Astrocyte (in vitro differentiated cells and primary cell): ENCODE measurements around the gene SLC9A1. TPM values are rescaled to one million over a fixed set of nuclear protein-coding genes. Genes with fewer than 3 reads are reported as not detected.

Experiments
- DNase-seq: peaks from one replicate; pipeline ENCODE4 v3.0.0-alpha.2; 2010; ENCODE audit warnings: low read depth
- FAIRE-seq: peaks from 2 replicates; lab custom pipeline; 2011; peaks lifted over from hg19 to GRCh38; lab: Jason Lieb, UNC
- H2AFZ ChIP-seq: 2 replicates; pipeline ENCODE4 v1.6.0; 2012; ENCODE audit warnings: low read depth, low read length, inconsistent platforms
- H3K27ac ChIP-seq: 2 replicates; pipeline ENCODE4 v1.5.1; 2011; ENCODE audit warnings: low read depth, low read length, inconsistent platforms
- H3K27me3 ChIP-seq: 2 replicates; pipeline ENCODE4 v1.6.0; 2011; ENCODE audit warnings: low read length, inconsistent platforms; ENCODE audit not compliant: insufficient read depth
- H3K36me3 ChIP-seq: 2 replicates; pipeline ENCODE4 v1.5.1; 2011; ENCODE audit warnings: low read length, inconsistent platforms; ENCODE audit not compliant: insufficient read depth
- H3K4me1 ChIP-seq: 2 replicates; pipeline ENCODE4 v1.5.1; 2011; ENCODE audit warnings: low read length, inconsistent platforms; ENCODE audit not compliant: insufficient read depth
- H3K4me2 ChIP-seq: 2 replicates; pipeline ENCODE4 v1.6.0; 2012; ENCODE audit warnings: low read length, inconsistent platforms
- H3K4me3 ChIP-seq: 2 replicates; pipeline ENCODE4 v1.5.1; 2011; ENCODE audit warnings: low read depth, mild to moderate bottlenecking, low read length, inconsistent platforms; ENCODE audit not compliant: insufficient read depth
- H3K79me2 ChIP-seq: 2 replicates; pipeline ENCODE4 v1.6.0; 2012; ENCODE audit warnings: mild to moderate bottlenecking, low read length, inconsistent platforms; ENCODE audit not compliant: insufficient read depth
- H3K9ac ChIP-seq: 2 replicates; pipeline ENCODE4 v1.6.0; 2012; ENCODE audit warnings: mild to moderate bottlenecking, low read length, inconsistent platforms
- H3K9me3 ChIP-seq: 2 replicates; pipeline ENCODE4 v1.5.1; 2012; ENCODE audit warnings: low read depth, mild to moderate bottlenecking, low read length, inconsistent platforms; ENCODE audit not compliant: insufficient read depth
- H4K20me1 ChIP-seq: 2 replicates; pipeline ENCODE4 v1.6.0; 2012; ENCODE audit warnings: low read length, inconsistent platforms; ENCODE audit not compliant: insufficient read depth
- H3K27ac Mint-ChIP-seq: one replicate; pipeline ENCODE4 v1.8.0; 2021; ENCODE audit warnings: mild to moderate bottlenecking, mixed read lengths; ENCODE audit not compliant: unreplicated experiment
- H3K27me3 Mint-ChIP-seq: one replicate; pipeline ENCODE4 v1.8.0; 2021; ENCODE audit warnings: low read depth, mixed read lengths; ENCODE audit not compliant: unreplicated experiment
- H3K36me3 Mint-ChIP-seq: one replicate; pipeline ENCODE4 v1.8.0; 2021; ENCODE audit warnings: low read depth, mixed read lengths; ENCODE audit not compliant: unreplicated experiment
- H3K4me1 Mint-ChIP-seq: one replicate; pipeline ENCODE4 v1.8.0; 2021; ENCODE audit warnings: low read depth, mixed read lengths; ENCODE audit not compliant: unreplicated experiment
- H3K4me3 Mint-ChIP-seq: one replicate; pipeline ENCODE4 v1.8.0; 2021; ENCODE audit warnings: mild to moderate bottlenecking, moderate library complexity, mixed read lengths; ENCODE audit not compliant: unreplicated experiment
- H3K9me3 Mint-ChIP-seq: one replicate; pipeline ENCODE4 v1.8.0; 2021; ENCODE audit warnings: mild to moderate bottlenecking, mixed read lengths; ENCODE audit not compliant: unreplicated experiment
- EZH2 ChIP-seq: IDR thresholded peaks from 2 replicates; pipeline ENCODE4 v1.6.1; 2012; ENCODE audit warnings: mild to moderate bottlenecking, low read length, inconsistent platforms; ENCODE audit not compliant: insufficient read depth
- total RNA-seq: library from RNA; stranded (reverse); gene quantifications from 2 replicates; pipeline ENCODE4 v1.2.1, GENCODE V29; 2021
- TF ChIP-seq, protein P1 (sequence below): IDR thresholded peaks from 2 replicates; pipeline ENCODE4 v1.5.1; 2011; ENCODE audit warnings: low read depth, mild to moderate bottlenecking, inconsistent platforms, low read length, moderate library complexity; ENCODE audit not compliant: insufficient read depth

SLC9A1 gene
- total RNA-seq, 1 donor from 2014 or later, result 49.3 TPM

DNA sequence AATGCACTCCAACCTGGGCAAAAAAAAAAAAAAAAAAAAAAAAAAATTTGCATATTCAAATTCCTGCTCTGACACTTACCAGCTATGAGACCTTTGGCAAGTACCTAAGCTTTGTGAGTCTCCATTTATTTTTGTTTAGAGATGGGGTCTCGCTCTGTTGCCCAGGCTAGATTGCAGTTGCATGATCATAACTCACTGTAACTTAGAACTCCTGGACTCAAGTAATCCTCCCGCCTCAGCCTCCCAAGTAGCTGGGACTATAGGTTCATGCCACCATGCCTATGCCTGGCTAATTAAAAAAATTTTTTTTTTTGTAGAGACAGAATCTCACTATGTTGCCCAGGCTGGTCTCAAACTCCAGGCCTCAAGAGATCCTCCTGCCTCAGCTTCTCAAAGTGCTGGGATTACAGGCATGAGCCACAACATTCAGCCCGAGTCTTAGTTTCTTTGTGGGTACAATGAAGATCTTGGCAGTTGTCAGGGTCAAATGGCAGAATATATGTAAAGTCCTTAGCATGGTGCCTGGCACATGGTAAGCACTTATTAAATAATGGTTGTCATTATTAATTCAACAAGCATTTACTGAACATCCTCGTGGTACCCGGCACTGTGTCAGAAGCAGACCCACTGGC is 88.8 kb downstream of the SLC9A1 start:
- FAIRE-seq, result no peak
- H3K9ac ChIP-seq, result no peak overlapping the region

DNA sequence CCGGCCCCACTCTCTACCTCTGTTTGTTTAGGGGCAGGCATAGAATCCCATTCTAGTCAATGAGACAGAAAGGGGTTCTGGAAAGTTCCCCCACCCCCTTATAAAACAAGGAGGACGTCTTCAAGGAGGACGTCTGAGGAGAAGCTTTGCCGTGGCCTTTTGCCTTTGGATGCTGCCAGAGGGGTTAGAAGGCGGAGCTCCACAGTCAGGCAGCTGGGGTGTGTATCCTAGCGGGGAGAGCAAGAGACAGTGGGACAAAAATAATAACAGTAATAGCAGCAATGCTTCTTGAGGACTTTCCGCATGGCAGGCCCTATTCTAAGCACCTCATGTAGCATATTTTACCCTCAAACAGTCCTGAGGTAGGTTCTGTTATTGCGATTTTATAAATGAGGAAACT is 94.0 kb downstream of the SLC9A1 start:
- H3K27ac Mint-ChIP-seq, result peak overlapping the region; percentile 41
- FAIRE-seq (no peak), DNase-seq (no peak)
- Histone ChIP-seq H3K36me3 (no peaks in the 10 kb centered on the region), H3K79me2 (no peaks in the 10 kb centered on the region), H2AFZ (no peak overlapping the region), H3K4me3 (no peak overlapping the region), H3K4me1 (no peaks in the 10 kb centered on the region), H3K4me2 (no peak overlapping the region), H3K9ac (no peak overlapping the region), H3K9me3 (no peaks in the 10 kb centered on the region), H3K27ac (no peak overlapping the region), H3K27me3 (peaks cover 13% of the 10 kb centered on the region), H4K20me1 (no peaks in the 10 kb centered on the region)
- no peak overlapping the region for H3K4me3 Mint-ChIP-seq
- no peak for TF ChIP-seq EZH2
- TF ChIP-seq, protein P1, sequence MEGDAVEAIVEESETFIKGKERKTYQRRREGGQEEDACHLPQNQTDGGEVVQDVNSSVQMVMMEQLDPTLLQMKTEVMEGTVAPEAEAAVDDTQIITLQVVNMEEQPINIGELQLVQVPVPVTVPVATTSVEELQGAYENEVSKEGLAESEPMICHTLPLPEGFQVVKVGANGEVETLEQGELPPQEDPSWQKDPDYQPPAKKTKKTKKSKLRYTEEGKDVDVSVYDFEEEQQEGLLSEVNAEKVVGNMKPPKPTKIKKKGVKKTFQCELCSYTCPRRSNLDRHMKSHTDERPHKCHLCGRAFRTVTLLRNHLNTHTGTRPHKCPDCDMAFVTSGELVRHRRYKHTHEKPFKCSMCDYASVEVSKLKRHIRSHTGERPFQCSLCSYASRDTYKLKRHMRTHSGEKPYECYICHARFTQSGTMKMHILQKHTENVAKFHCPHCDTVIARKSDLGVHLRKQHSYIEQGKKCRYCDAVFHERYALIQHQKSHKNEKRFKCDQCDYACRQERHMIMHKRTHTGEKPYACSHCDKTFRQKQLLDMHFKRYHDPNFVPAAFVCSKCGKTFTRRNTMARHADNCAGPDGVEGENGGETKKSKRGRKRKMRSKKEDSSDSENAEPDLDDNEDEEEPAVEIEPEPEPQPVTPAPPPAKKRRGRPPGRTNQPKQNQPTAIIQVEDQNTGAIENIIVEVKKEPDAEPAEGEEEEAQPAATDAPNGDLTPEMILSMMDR, result no peak
- no peaks in the 10 kb centered on the region for H3K36me3 Mint-ChIP-seq
- H3K27me3 Mint-ChIP-seq, result peaks cover 28% of the 10 kb centered on the region
- H3K9me3 Mint-ChIP-seq, result peaks cover 2% of the 10 kb centered on the region
- H3K4me1 Mint-ChIP-seq, result no peaks in the 10 kb centered on the region

More for the DNA sequence above, 88.8 kb downstream of the SLC9A1 start:
- no peak for DNase-seq
- Histone ChIP-seq H3K79me2 (no peaks in the 10 kb centered on the region), H3K4me1 (no peaks in the 10 kb centered on the region), H4K20me1 (no peaks in the 10 kb centered on the region), H3K9me3 (no peaks in the 10 kb centered on the region), H3K27me3 (peaks cover 3% of the 10 kb centered on the region), H3K36me3 (no peaks in the 10 kb centered on the region), H3K4me2 (no peak overlapping the region), H3K27ac (no peak overlapping the region), H2AFZ (no peak overlapping the region), H3K4me3 (no peak overlapping the region)
- Mint-ChIP-seq H3K9me3 (no peaks in the 10 kb centered on the region), H3K27ac (no peak overlapping the region), H3K4me3 (no peak overlapping the region), H3K27me3 (peaks cover 8% of the 10 kb centered on the region), H3K36me3 (no peaks in the 10 kb centered on the region), H3K4me1 (no peaks in the 10 kb centered on the region)
- TF ChIP-seq, protein P1, result no peak

DNA sequence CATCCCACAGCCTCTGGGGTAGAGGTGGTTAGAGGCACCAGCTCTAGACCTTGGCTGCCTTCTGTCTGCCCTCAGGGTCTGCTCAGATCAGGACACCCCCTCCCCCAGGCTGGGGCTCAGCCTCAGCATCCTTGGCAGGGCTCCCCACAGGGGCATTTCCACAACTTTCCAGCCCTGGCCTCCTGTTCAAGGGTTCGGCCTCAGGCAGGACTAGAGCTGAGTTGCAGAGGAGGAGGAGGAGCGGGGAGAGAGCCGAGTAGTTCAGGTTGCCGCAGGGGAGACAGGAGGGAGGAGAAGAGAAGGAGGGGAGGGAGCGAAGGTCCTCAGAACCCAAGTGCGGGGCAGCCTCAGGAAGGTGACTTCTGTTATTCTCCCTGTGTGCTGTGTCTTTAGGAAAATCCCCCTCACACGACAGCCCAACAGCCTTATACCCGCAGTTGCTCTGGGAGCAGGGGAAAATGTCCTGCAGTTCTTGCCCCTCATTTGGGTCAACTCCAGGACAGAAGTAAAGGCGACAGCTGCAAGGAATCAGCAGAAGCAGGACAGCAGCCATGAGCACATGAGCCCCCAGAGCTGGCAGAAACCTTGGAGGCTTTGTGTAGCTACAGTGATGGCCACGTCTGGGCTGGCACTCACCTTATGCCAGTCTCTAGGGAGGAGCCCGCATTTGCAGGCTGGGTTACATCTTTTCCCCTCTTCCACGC is 95.8 kb downstream of the SLC9A1 start:
- H3K4me2 ChIP-seq, result no peak overlapping the region
- Mint-ChIP-seq H3K27me3 (peaks cover 28% of the 10 kb centered on the region), H3K4me3 (no peak overlapping the region), H3K4me1 (no peaks in the 10 kb centered on the region), H3K36me3 (no peaks in the 10 kb centered on the region), H3K9me3 (peaks cover 2% of the 10 kb centered on the region), H3K27ac (no peak overlapping the region)
- H4K20me1 ChIP-seq, result no peaks in the 10 kb centered on the region
- no peaks in the 10 kb centered on the region for H3K36me3 ChIP-seq
- H3K9ac ChIP-seq, result no peak overlapping the region
- FAIRE-seq (no peak), DNase-seq (no peak)
- H3K4me3 ChIP-seq, result no peak overlapping the region
- TF ChIP-seq EZH2, result no peak
- TF ChIP-seq, protein P1, result no peak
- peaks cover 13% of the 10 kb centered on the region for H3K27me3 ChIP-seq
- H3K27ac ChIP-seq, result no peak overlapping the region
- H3K79me2 ChIP-seq, result no peaks in the 10 kb centered on the region
- H3K9me3 ChIP-seq, result no peaks in the 10 kb centered on the region
- H2AFZ ChIP-seq, result no peak overlapping the region
- no peaks in the 10 kb centered on the region for H3K4me1 ChIP-seq
